PC-9 (cell line): ENCODE data around the gene C5orf63. TPM values are rescaled to one million over a fixed set of nuclear protein-coding genes. Genes with fewer than 3 reads are reported as not detected.

Experiments
- BruUV-seq: library from RNA; stranded (reverse); fragments of 400-500 nt; replicated peaks from 2 replicates; lab custom pipeline; 2021; lab: Mats Ljungman, UMichigan
- CTCF ChIA-PET: fragments of 300-600 bp; sonication (Branson Sonifier 250); formaldehyde crosslinking; loops from one replicate; lab custom pipeline; 2022; ENCODE audit warnings: antibody characterized with exemption; lab: Charles Lee
- POLR2A ChIA-PET: fragments of 300-600 bp; sonication (Branson Sonifier 250); formaldehyde crosslinking; loops from one replicate; lab custom pipeline; 2022; ENCODE audit warnings: antibody characterized with exemption; ENCODE audit not compliant: unreplicated experiment; lab: Charles Lee
- DNase-seq, 2 experiments: peaks; one replicate each; pipeline versions ENCODE4 v3.0.0 to v3.0.0-alpha.2; 2015 to 2022; ENCODE audit warnings: mixed read lengths in 1 of 2
- H2AFZ ChIP-seq: fragments of 200-600 bp; sonication (generic); 2 replicates; pipeline ENCODE4 v1.8.1; 2017; ENCODE audit warnings: antibody characterized with exemption
- H3F3A ChIP-seq: fragments of 200-600 bp; sonication (generic); 2 replicates; pipeline ENCODE4 v1.8.1; 2017; ENCODE audit warnings: antibody characterized with exemption, mild to moderate bottlenecking, low read depth; ENCODE audit not compliant: insufficient read depth
- H3K27ac ChIP-seq: fragments of 200-600 bp; sonication (generic); 2 replicates; pipeline ENCODE4 v1.6.1; 2016; ENCODE audit warnings: mixed run types
- H3K27me3 ChIP-seq: fragments of 200-600 bp; sonication (generic); 2 replicates; pipeline ENCODE4 v1.6.1; 2016; ENCODE audit warnings: low read depth, mixed run types; ENCODE audit not compliant: insufficient read depth
- H3K36me3 ChIP-seq: fragments of 200-600 bp; sonication (generic); 2 replicates; pipeline ENCODE4 v1.6.1; 2016; ENCODE audit warnings: low read depth, mixed run types
- H3K4me1 ChIP-seq: fragments of 200-600 bp; sonication (generic); replicated peaks from 2 replicates; pipeline ENCODE4 v1.6.1; 2016; ENCODE audit warnings: mixed run types; ENCODE audit not compliant: insufficient read depth
- H3K4me2 ChIP-seq: fragments of 200-600 bp; sonication (generic); 2 replicates; pipeline ENCODE4 v1.6.1; 2017; ENCODE audit warnings: mixed run types
- H3K4me3 ChIP-seq: fragments of 200-600 bp; sonication (generic); 2 replicates; pipeline ENCODE4 v1.6.1; 2016; ENCODE audit warnings: mixed run types
- H3K79me2 ChIP-seq: fragments of 200-600 bp; sonication (generic); 2 replicates; pipeline ENCODE4 v1.6.1; 2017; ENCODE audit warnings: low read depth, mixed run types
- H3K9me2 ChIP-seq: fragments of 200-600 bp; sonication (generic); 2 replicates; pipeline ENCODE4 v1.8.1; 2017; ENCODE audit warnings: mild to moderate bottlenecking; ENCODE audit not compliant: insufficient read depth
- H3K9me3 ChIP-seq: fragments of 200-600 bp; sonication (generic); 2 replicates; pipeline ENCODE4 v1.8.1; 2016; ENCODE audit warnings: low read depth; ENCODE audit not compliant: insufficient read depth
- H4K20me1 ChIP-seq: fragments of 200-600 bp; sonication (generic); 2 replicates; pipeline ENCODE4 v1.8.1; 2017; ENCODE audit not compliant: insufficient read depth
- CTCF ChIP-seq: fragments of 200-600 bp; sonication (generic); conservative IDR thresholded peaks from 2 replicates; pipeline ENCODE4 v1.6.1; 2017; ENCODE audit warnings: mixed run types, antibody characterized with exemption, mild to moderate bottlenecking, moderate library complexity
- EZH2 ChIP-seq: fragments of 200-600 bp; sonication (generic); IDR thresholded peaks from 2 replicates; pipeline ENCODE4 v1.8.0; 2017; ENCODE audit warnings: antibody characterized with exemption, low read depth
- intact Hi-C: fragments of 100-400 bp; cut with micrococcal nuclease; formaldehyde crosslinking; loops from one replicate; pipeline ENCODE4 v1.10.0; 2022; ENCODE audit not compliant: unreplicated experiment
- total RNA-seq: library from RNA; stranded (reverse); gene quantifications from 2 replicates; pipeline ENCODE4 v1.2.3, GENCODE V29; 2021

Gene C5orf63
- total RNA-seq, 1 experiment from 2014 or later: 9.8 TPM

- no TSS peak for BruUV-seq
- CTCF ChIA-PET: no interaction called here
- Histone ChIP-seq H3K27ac (no peak overlapping the region), H3K9me3 (no peaks in the 10 kb centered on the region; the same call in 1 of the 2 replicates), H3K4me1 (no peaks in the 10 kb centered on the region), H3F3A (no peaks in the 10 kb centered on the region), H3K9me2 (0 out of 2 replicates have a peak, but pooled peaks cover 8% of the 10 kb centered on the region), H3K27me3 (no peaks in the 10 kb centered on the region), H4K20me1 (no peaks in the 10 kb centered on the region), H3K36me3 (no peaks in the 10 kb centered on the region), H2AFZ (no peak overlapping the region), H3K79me2 (no peaks in the 10 kb centered on the region), H3K4me2 (no peak overlapping the region), H3K4me3 (no peak overlapping the region)
- intact Hi-C loops: no loop called here
- TF ChIP-seq EZH2 (no peak), CTCF (no peak)
- no peak for DNase-seq
- POLR2A ChIA-PET: no interaction called here
Measured at GRCh38 chr5:127061537-127061936, 11.8 kb downstream of the C5orf63 start.

DNA sequence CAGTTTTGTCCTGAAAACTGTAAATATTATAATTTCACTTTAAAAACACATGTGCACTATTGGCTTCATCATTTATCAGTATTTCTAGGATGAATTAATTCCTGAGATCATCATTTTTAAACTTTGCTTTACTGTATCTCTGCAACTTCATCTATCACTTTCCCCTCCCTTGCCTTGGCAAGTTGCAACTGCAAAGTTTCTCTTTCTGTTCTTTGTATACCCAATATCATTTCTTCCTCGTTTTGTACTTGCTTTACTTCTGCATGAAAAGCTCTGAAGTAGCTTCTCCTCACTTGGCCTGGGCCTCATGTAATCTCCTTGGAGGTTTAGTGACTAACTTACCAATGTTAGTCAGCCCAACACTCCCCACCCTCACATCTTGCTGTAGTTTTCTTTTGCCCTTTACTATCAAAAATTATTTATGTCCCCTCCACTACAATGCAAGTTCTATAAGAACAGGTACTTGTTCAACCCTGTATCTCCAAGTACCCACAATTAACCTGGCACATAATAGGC is 12.8 kb downstream of the C5orf63 start:
- H3K79me2 ChIP-seq: no peaks in the 10 kb centered on the region
- BruUV-seq: no TSS peak
- intact Hi-C loops: no loop called here

GRCh38 chr5:127056896-127057295 is 16.4 kb downstream of the C5orf63 start:
- Histone ChIP-seq H4K20me1 (no peaks in the 10 kb centered on the region), H2AFZ (no peak overlapping the region), H3K9me3 (no peaks in the 10 kb centered on the region), H3K4me2 (no peak overlapping the region), H3K27me3 (no peaks in the 10 kb centered on the region), H3K27ac (no peak overlapping the region), H3K9me2 (no peaks in the 10 kb centered on the region), H3K4me3 (no peak overlapping the region), H3K36me3 (no peaks in the 10 kb centered on the region), H3K4me1 (peaks cover 7% of the 10 kb centered on the region), H3F3A (peaks cover 4% of the 10 kb centered on the region; the same call in 1 of the 2 replicates), H3K79me2 (no peaks in the 10 kb centered on the region)
- no peak for DNase-seq
- ChIA-PET CTCF (no interaction called here), POLR2A (no interaction called here)
- intact Hi-C loops: no loop called here
- no peak for TF ChIP-seq CTCF
- TF ChIP-seq EZH2: no peak
- no TSS peak for BruUV-seq

More for the DNA sequence above, 12.8 kb downstream of the C5orf63 start:
- Histone ChIP-seq H3K4me2 (no peak overlapping the region), H2AFZ (no peak overlapping the region), H3K9me2 (0 out of 2 replicates have a peak, but pooled peaks cover 8% of the 10 kb centered on the region), H3K36me3 (no peaks in the 10 kb centered on the region), H3K27me3 (no peaks in the 10 kb centered on the region), H4K20me1 (no peaks in the 10 kb centered on the region), H3F3A (no peaks in the 10 kb centered on the region), H3K4me1 (no peaks in the 10 kb centered on the region), H3K27ac (no peak overlapping the region), H3K4me3 (no peak overlapping the region), H3K9me3 (no peaks in the 10 kb centered on the region)
- POLR2A ChIA-PET: no interaction called here
- TF ChIP-seq EZH2: no peak
- TF ChIP-seq CTCF: no peak
- no peak for DNase-seq
- CTCF ChIA-PET: no interaction called here
